Fibroblast of mammary gland (primary cell): ENCODE data around the gene CENPP.

Source experiments
- DNase-seq: peaks from one replicate; pipeline ENCODE4 v3.0.0-alpha.2; 2010; ENCODE audit warnings: low read depth
- H3K4me3 ChIP-seq: 2 replicates; pipeline ENCODE4 v1.5.1; 2011; ENCODE audit warnings: low read depth, mild to moderate bottlenecking, low read length, moderate library complexity; ENCODE audit not compliant: control insufficient read depth
- TF ChIP-seq, protein P1 (sequence below): conservative IDR thresholded peaks from 2 replicates; pipeline ENCODE4 v1.5.1; 2011; ENCODE audit warnings: low read depth, low read length, inconsistent platforms; ENCODE audit not compliant: control insufficient read depth, insufficient read depth

CENPP gene

DNA sequence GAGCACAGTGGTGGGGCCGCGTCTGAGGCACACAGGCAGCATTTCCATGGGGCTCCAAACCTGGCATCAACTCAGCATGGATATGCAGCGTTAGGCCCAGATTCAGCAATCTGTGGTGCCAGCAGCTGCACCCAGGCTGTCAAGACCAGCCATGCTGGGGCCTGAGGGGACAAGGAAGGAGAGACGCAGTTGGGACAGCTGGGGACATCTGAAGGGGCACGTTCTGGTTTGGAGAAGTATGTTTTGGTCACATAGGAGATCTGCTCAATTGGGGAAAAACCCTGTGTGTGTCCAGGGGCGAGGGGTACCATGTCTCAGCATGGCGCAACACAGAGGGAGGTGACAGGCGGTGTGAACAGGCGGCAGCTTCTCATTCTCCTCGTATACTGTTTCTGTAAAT, 276.7 kb downstream of the CENPP start:
- no peak overlapping the region for H3K4me3 ChIP-seq
- DNase-seq: no peak
- TF ChIP-seq, protein P1, sequence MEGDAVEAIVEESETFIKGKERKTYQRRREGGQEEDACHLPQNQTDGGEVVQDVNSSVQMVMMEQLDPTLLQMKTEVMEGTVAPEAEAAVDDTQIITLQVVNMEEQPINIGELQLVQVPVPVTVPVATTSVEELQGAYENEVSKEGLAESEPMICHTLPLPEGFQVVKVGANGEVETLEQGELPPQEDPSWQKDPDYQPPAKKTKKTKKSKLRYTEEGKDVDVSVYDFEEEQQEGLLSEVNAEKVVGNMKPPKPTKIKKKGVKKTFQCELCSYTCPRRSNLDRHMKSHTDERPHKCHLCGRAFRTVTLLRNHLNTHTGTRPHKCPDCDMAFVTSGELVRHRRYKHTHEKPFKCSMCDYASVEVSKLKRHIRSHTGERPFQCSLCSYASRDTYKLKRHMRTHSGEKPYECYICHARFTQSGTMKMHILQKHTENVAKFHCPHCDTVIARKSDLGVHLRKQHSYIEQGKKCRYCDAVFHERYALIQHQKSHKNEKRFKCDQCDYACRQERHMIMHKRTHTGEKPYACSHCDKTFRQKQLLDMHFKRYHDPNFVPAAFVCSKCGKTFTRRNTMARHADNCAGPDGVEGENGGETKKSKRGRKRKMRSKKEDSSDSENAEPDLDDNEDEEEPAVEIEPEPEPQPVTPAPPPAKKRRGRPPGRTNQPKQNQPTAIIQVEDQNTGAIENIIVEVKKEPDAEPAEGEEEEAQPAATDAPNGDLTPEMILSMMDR: no peak

DNA sequence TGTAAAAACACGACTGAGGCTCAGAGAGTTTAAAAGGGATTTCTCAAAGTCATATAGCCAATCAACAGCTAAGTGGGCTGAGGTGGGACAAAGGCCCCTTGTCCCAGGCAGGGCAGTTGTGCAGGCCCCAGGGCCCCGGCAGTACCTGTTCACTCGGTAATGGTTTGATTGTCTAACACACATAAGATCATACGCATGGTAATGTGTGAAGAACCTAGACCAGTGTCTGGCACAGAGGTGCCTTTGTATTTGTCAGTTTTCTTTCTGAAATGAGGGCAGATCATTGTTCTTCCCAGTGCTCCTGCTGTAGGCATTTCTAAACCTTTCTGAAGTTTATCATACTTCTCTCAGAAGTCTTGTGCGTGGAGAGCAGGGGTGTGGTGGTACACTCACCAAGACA, 277.3 kb downstream of the CENPP start:
- TF ChIP-seq, protein P1: no peak
- no peak for DNase-seq
- H3K4me3 ChIP-seq: no peak overlapping the region

DNA sequence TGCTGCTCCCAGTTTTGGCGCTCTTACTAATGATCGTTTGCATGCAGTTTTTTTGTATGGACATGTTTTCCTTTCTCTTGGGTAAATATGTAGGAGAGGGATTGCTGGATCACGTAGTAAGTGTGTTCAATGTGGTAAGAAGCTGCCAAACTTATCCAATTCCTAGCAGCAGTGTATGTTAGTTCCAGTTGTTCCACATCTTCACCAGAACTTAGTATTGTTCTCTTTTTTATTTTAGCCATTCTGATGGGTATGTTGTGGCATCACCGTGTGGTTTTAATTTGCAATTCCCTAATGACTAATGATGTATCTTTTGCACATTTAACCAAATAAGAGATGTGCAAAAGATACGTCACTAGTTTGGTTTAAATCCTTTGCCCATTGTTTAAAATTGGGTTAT, 278.2 kb downstream of the CENPP start:
- no peak for DNase-seq
- TF ChIP-seq, protein P1: no peak
- no peak overlapping the region for H3K4me3 ChIP-seq

DNA sequence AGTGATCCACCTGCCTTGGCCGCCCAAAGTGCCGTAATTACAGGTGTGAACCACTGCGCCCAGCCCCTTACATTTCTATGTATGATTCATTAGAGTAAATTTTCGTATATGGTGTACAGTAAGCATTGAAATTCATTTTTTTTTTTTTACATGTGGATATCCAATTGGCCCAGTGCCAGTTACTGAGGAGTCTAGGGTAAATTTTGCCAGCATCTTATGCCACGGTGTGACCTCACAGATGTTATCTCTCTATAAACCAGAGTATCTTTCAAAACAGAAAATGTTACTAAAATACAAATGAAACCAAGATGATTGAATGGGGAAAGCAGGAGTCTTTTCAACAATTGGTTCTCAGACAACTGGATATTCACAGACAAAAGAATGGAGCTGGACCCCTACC, 279.5 kb downstream of the CENPP start:
- TF ChIP-seq, protein P1: no peak
- no peak for DNase-seq
- H3K4me3 ChIP-seq: no peak overlapping the region

DNA sequence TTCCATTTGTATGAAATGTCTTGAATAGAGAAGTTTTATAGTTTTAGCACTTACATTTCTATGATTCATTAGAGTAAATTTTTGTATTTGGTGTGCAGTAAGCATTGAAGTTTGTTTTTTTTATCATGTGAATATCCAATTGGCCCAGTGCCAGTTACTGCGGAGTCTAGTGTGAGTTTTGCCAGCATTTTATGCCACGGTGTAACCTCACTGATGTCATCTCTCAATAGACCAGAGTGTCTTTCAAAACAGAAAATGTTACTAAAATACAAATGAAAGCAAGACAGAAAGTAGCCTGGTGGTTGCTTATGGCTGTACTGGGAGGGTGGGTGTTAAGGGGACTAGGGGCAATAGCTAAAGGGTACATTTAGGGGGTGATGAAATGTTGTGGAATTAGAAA, 281.3 kb downstream of the CENPP start:
- DNase-seq: peak; percentile 79
- no peak overlapping the region for H3K4me3 ChIP-seq
- TF ChIP-seq, protein P1: no peak

DNA sequence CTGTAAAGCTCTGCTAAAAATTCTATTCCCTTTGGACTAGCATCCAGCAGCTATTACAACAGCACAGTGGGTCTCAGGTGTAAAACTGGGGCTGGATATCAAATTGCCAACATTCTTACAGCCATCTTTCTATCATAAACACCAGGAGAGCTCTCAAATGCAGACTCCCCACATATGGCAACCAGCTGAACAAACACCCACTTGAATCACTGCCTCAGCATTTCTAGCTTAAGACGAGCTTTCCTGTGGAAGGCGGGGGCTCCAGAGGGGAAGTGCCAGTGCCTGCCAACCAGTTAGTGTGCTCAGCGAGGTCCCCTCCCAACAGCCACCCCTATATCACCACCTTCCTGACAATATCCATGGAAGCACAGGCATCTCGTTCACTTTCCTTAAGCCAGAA, 282.0 kb downstream of the CENPP start:
- H3K4me3 ChIP-seq: no peak overlapping the region
- DNase-seq: peak; percentile 91
- TF ChIP-seq, protein P1: no peak

DNA sequence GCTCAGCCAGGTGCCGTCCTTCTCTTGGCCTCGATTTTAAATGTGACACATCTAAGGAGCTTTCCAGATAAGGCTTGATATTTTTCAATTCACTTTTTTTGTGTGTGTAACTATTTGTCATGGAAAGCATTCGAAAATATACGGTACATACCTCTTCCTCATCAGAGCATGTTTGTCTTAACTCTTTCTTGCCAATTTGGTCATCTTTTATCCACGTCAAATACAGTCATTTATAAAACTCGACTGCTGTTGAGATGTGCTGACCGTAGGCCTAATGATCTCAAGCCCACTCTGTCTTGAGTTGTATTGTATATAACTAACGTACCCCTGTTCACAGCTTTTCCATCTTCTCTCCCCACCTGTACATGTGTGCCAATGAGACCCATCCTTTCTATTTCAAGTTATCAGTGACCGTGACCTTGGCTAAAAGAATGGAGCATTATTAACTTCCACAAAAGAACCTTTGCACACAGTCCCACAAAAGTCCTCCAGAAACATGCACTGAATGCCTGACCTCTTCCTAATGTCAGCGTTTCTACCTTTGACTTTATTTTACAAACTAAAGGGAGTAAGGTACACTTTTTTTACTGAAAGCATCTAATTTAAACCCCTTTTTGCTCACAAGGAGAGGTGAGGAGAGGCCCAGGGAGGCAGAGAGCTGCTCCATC, 282.6 kb downstream of the CENPP start:
- peak; percentile 54 for DNase-seq
- H3K4me3 ChIP-seq: no peak overlapping the region
- TF ChIP-seq, protein P1: no peak
